Measurements from ENCODE around the gene CDH23.

The CDH23 gene

DNA sequence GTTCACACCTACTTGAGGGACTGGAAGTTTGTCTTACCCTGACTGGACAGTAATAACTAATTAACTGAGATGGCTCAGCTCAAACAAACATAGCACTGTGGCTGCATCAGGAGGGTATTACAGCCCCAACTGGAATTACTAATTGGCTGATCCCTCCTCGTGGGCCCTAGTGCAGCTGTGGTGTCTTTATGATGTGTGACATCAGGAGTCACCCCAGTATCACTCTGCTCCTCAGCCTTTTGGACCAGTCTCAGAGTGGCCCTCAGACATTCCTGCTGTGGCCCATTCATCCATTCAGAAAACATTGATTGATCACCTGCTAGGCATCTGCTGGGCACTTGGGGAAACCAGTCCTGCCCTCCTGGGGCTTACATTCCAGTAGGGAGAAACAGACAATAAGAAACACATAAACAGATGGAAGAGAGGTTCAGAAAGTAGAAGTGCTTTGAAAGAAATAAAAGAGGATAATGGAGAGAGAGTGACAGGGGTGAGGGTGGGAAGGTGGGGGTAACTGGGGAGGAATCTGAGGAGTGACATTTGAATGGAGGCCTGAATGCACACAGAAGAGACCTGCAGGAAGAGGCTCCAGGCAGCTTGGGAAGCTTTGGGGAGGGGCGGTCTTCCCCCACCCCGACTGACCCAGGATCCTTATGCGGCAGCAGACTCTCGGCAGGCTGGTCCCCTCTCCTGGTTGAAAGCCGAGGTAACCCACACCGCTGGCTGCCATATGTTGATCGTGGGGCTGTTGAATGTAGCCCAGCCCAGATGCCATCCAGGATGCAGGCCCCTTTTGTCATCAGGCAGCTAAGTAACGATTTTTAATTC, 209.7 kb downstream of the CDH23 start:
- DNase-seq: no peak

DNA sequence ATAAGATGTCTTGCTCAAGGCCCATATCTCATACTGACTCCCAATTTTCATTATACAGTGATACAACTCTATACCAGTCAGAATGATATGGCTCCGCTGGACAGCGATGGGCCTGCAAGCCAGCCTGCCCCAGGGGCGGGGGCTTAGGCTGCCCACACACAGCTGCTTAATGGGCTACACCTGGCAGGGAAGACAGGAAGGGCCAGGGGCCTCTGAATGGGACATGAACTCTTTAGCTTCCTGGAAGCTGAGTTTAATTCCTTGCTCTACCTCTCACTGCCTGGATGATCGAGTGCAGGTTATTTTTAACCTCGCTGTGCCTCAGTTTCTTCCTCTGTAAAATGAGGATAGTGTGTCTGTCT, 210.3 kb downstream of the CDH23 start:
- DNase-seq: no peak

- DNase-seq: peak; percentile 44
Observed at GRCh38 chr10:71608819-71609768, 212.4 kb downstream of the CDH23 start.

DNA sequence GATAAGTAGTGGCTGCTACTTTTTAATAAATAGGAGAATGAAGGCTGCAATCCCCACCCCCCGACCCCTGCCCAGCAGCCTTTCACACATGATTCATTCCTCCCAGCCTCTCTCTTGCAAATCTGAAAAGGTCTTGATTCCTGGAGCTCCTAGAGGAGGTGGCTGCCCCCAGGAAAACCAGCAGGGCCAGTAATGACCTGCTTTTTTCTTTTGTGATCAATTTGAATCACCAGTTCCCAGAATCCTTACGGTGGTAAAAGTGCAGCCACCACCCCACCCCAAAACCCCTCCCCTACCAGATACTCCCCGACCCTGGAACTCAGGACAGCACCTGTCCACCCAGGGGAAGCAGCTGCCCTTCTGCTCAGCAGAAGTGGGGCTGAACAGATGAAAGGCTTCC, 213.9 kb downstream of the CDH23 start:
- DNase-seq: no peak

GRCh38 chr10:71611131-71611530, 214.4 kb downstream of the CDH23 start:
- no peak for DNase-seq

- no peak for DNase-seq
Observed at GRCh38 chr10:71611709-71612422, 215.1 kb downstream of the CDH23 start.

GRCh38 chr10:71613261-71613777, 216.6 kb downstream of the CDH23 start:
- no peak for DNase-seq

- DNase-seq: no peak
Observed at GRCh38 chr10:71613877-71614276, 217.2 kb downstream of the CDH23 start.

DNA sequence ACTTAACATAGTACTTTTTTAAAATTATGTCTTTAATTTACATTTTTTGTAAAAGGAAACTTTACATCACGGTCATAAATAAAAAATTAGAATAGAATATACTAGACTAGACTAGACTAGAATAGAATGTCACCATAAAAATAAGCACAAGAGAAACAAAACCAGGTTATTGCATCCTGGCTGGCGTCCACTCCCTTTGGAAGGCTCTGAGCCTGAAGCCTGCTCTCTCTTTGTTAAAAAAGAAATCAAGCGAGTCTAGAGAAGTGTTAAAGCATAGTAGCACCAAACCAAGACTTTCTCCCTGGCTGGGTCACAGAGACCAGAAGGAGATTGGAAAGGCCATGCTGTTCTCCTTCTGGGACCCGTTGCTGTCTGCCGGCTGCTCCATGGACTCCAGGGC, 218.2 kb downstream of the CDH23 start:
- no peak for DNase-seq

- DNase-seq: no peak
Observed at GRCh38 chr10:71615538-71616329, 219.0 kb downstream of the CDH23 start.

- DNase-seq: no peak
Observed at GRCh38 chr10:71616817-71617654, 220.3 kb downstream of the CDH23 start.

DNA sequence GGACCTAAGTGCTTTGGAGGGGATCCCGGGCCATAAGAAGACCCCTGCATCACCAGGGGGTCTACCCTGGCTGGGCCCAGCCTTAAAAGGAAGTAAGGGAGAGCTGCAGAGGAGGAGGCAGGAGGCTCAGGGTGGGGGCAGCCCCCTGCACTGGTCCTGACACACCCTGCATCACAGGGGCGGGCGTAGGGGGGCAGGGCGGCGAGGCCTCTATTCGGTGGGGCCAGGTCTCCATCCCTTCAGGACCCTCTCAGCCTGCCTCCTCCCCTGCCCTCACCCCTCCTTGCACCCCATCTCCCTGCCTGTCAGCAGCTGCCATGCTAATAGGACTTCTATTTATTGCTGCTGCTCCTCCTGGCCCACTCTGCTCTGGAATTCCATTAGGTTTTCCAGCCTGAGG, 221.5 kb downstream of the CDH23 start:
- DNase-seq: no peak

- no peak for DNase-seq
Observed at GRCh38 chr10:71618598-71618997, 221.9 kb downstream of the CDH23 start.

GRCh38 chr10:71620642-71621041, 223.9 kb downstream of the CDH23 start:
- no peak for DNase-seq

DNA sequence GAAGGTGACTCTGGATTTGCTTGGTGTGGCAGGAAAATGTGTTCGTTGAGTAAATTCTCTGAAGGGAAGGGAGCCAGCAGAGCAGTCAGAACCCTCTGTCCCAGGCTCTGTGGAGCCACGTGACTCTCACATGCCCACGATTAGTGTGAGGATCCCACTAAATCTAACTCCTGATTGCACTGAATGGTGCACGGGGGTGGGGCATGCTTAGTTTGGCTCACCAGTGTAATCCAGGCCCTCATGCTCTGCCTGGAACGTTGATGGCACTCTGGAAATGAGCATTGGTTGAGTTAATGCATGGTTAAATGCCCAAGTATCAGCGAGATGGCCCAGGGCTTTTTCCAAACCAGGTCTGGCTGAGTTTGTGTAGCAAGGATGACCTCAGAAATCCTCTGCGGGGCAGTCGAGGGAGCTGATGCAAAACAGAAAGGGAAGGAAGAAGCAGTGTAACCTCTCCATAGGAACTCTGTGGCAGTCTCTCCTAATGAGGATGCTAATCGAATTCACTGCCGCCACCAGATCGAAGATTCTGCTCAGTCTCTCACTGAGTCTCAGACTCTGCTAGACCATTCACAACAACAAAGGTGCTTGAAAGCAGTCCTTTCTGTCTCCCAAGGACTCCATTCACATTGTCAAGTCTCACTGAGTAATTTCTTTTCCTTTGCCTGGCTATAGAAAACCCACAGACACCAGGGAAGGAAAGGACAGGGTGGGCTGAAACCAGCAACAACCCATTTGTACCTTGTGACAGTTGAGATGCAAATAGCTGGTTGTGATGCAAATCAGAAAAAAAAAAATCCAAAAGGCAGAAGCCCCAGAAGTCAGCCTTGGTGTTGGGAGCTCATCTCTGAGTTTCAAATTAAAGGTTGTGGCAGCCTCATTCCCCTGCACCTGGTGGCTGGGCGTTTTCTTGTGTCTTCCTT, 224.8 kb downstream of the CDH23 start:
- DNase-seq: no peak

- DNase-seq: no peak
Observed at GRCh38 chr10:71622154-71622526, 225.4 kb downstream of the CDH23 start.

DNA sequence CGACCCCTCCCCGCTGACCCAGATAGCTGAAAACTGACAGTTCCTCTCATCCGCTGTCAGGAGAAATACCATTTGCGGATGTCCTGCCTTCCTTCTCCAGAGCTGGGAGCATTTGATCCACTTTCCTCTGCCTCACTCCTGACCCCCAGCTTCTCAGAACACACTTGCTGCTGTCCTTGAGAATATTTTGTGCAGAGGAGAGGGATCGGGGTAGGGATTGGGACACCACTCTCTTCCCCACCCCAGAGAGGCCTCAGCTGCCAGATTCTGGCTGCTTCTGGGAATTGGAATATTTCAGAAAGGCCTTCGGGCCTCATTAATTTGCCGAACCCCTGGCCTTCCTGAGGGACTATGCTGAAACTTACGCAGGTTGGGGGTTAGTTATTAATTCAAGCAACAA, 225.9 kb downstream of the CDH23 start:
- DNase-seq: no peak

DNA sequence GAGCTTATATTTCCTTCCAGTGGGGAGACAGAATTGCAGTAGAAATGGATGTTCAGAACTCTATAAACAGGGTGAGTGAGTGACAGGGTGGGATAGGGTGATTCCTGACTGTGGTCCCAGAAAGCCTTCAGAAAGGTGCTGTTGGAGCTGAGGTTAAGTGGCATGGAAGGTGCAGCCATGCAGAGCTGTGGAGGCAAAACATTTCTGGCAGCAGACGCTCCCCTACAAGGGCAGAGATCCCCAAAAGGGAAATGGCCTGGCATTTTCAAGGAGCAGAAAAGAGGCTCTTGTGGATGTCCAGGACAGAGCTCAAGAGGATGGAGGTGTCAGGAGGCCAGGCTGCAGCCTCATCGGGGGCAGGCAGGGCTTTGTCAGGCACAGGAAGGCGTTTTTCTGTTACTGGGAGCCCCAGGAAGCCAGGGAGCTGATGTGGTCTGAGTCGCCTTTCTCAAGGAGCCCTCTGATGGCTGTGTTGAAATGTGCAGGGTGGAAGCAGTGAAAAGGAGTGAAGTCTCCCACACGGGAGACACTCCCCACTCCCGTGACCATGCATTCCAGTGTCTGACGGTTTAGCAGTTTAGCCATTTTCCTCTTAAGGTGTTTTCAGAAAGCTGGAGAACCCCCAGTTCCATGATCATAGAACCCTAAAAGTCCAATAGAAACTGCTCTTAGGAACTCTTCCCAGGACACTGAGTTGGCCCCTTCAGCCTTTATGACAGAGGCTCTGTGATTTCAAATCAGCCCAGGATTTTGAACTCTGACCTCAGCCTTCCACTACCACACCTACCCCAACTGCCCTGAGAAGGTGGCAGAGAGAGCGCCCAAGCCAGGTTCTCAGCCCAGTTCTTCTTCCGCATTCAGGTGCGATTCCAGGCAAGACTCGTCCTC, 226.6 kb downstream of the CDH23 start:
- DNase-seq: no peak

GRCh38 chr10:71623986-71624291, 227.2 kb downstream of the CDH23 start:
- DNase-seq: no peak
